Measurements from ENCODE around the gene MIS18BP1.
A peak's percentile ranks its signal among the peaks of the same experiment; 100 is the strongest.
"Not testable (repeated sequence)": the region's sequence is repeated elsewhere in the genome, so short reads cannot be mapped to it uniquely, and the experiment has no call there.

Gene MIS18BP1

DNA sequence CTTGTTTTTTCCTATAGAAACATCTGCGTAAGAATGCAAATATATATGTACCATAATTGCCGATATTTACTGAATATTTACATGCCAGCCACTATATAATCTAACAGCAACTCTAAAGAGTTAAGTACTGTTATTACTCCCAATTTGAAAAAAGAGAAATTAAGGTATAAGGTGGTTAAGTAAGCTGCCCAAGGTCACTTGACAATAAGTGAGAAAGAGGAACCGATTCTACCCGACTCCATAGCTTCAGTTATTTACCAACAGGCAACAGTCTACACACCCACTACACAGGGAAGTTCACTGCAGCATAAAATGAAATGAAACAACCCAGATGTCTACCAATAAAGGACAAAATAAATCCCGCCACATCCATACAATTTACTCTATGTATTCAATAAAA is 1.1 kb downstream of the MIS18BP1 start:
- peak in 1 of 42 donors; percentile 3 for DNase-seq
- intact Hi-C loops (cut with DNase I) = loop anchor here (10.0 kb wide), 2 partner anchors 117 to 167 kb away; partner anchors contain the start of genes FANCM, FKBP3 and PRPF39

DNA sequence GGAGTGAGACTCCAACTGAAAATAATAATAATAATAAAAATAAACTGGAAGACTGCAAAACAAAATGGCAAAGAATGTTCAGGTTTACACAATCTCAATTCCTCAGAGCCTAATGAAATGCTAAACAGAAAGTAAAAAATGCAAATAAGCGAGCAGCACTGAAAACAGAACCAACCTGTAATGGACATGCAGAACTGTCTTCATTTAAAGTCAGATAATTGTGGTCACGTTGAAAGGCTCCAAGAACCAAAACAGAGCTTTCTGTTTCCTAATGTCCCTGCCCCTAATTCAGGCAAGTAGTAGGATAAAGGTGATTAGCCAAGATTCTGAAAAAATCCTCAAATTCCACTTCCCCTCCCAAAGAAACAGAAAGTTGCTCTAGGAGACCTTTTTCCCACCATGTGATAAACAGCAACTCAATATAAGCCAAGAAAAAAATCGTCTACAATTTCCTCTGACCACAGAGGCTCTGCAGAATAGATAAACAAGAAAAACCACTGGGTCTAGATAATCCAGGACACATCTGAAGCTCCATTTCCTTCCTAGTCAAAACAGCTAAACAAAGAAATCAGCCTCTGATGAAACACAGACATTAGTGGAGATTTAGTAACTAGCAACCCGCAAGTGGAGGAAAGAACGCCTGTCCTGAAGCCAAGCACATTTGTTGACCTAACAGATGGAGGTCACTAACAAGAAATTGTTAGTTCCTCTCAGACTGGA is 3.0 kb downstream of the MIS18BP1 start:
- DNase-seq = peak in 2 of 42 donors; percentile 6 to 8
- intact Hi-C loops (cut with DNase I) = loop anchor here (10.0 kb wide), 2 partner anchors 115 to 165 kb away; partner anchors contain the start of genes FANCM, FKBP3 and PRPF39

GRCh38 chr14:45247427-45247826 is 5.6 kb downstream of the MIS18BP1 start:
- intact Hi-C loops (cut with DNase I) = no loop called here
- no peak for DNase-seq

DNA sequence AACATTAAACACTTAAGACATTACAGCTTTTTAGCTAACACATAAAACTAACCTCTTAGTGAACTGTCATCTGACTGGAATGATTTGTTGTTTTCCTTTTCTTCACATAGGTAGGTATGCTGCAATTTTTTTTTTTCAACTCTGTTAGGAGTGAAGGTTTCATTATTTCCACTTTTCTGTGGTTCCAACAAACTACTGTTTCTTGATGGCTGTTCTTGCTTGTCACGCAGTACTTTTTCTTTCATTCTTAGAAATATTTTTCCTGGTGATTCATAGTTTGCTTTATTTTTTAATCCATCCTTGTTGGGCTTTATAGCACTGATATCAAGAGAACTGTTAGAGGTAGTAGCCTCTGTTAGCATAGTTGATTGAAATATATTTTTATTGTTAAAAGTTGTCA is 6.3 kb downstream of the MIS18BP1 start:
- intact Hi-C loops (cut with DNase I) = no loop called here

DNA sequence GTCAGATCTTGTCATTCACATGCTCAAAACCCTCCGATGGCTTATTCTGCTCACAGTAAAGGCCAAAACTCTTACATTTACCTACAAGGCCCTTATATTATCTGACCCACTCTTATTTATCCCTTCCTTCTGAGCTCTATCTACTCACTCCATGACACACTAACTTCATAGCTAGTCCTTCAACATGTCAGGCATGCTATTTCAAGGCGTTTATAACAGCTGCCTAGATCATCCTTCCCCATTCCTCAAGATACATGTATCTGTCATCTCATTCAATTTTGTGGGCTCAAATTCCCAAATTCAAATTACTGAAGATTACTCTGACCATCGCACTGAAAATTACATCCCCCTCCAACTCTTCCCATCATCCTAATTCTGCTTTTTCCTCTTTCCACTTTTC is 6.9 kb downstream of the MIS18BP1 start:
- no peak for DNase-seq
- intact Hi-C loops (cut with DNase I) = no loop called here

More for the DNA sequence above, 6.3 kb downstream of the MIS18BP1 start:
- no peak for DNase-seq

DNA sequence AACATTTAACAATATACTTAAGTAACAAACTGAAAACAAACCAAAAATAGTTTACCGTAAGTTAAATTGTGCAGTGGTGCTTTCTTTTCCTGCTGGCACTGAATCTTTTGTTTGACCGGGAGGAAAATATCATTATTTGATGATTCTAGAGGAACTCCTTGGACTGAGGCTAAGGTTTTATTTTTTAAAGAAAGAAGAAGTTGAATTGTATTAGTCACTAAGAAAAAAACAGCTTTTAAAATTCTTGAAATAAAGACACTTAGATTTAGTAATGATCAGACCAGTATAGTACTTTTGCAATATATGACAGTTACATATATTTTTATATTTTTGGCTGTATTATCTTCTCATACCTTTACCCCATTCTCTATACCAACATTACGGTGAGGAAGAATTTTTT is 10.3 kb downstream of the MIS18BP1 start:
- DNase-seq = no peak
- intact Hi-C loops (cut with DNase I) = no loop called here

DNA sequence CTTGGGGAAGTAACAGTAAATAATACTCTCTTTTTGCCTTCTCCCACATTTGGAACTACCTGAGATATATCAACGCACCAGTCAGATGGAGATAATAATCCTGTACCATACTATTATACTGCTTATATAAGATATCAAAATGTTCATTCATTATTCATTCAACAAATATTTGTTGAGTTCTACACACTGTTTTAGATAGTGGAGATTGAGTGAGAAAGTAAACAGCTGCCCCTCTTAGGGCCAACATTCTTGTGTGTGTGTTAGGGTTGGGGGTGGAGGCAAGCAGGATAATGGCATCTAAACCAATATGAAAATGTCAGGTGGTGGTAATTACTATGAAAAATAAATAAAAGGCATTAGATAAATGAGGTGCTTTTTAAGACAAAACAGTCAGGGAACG is 14.0 kb downstream of the MIS18BP1 start:
- DNase-seq = no peak

GRCh38 chr14:45227566-45227965 is 25.4 kb downstream of the MIS18BP1 start:
- no peak for DNase-seq
- intact Hi-C loops (cut with DNase I) = no loop called here

More for the DNA sequence above, 14.0 kb downstream of the MIS18BP1 start:
- intact Hi-C loops (cut with DNase I) = no loop called here

GRCh38 chr14:45222485-45223262 is 30.3 kb downstream of the MIS18BP1 start:
- intact Hi-C loops (cut with DNase I) = no loop called here
- no peak for DNase-seq

- intact Hi-C loops (cut with DNase I); DNase-seq: not testable (repeated sequence)
Measured at GRCh38 chr14:45214341-45214740, 38.7 kb downstream of the MIS18BP1 start.

- intact Hi-C loops (cut with DNase I); DNase-seq: not testable (repeated sequence)
Measured at GRCh38 chr14:45213716-45214115, 39.3 kb downstream of the MIS18BP1 start.

GRCh38 chr14:45212231-45212630 is 40.8 kb downstream of the MIS18BP1 start:
- intact Hi-C loops (cut with DNase I) = no loop called here
- no peak for DNase-seq

DNA sequence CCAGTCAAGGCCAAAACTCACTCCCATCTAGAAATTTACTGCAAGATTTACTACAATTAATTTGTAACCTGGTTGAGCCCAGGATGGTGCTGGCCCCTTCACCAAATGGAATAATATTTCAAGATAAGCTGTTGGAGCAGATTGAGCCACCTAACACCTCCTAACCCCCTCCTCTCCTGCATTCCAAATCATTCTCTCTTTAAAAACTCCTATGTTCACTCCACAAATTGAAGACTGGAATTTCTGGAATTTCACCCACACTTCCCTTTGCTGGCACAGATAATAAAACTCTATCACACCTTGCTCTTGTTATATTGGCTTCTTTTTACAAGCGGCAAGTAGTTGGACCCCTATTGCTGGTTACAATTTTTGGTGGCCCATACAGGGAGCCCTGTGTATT is 41.7 kb downstream of the MIS18BP1 start:
- intact Hi-C loops (cut with DNase I) = no loop called here
- DNase-seq = no peak

DNA sequence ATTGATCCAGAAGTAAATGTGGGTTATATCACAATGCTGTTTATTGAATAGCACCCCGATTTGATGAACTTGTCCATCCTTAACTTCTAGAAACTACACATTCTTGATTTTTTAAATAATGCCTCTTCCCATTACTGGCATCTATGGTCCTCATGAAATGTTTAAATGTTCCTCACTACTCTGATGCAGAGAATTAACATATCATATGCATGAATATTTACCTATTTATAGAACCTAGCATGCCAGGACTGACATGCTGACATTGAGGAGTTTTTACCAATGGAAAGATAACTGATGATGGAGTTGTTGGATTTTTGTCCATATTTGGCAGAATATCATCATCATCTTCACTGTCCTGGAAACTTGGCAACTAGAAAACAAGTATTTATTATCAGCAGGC is 42.8 kb downstream of the MIS18BP1 start:
- DNase-seq = no peak
- intact Hi-C loops (cut with DNase I) = no loop called here

GRCh38 chr14:45204241-45204640 is 48.8 kb downstream of the MIS18BP1 start:
- DNase-seq = no peak
- intact Hi-C loops (cut with DNase I) = no loop called here

DNA sequence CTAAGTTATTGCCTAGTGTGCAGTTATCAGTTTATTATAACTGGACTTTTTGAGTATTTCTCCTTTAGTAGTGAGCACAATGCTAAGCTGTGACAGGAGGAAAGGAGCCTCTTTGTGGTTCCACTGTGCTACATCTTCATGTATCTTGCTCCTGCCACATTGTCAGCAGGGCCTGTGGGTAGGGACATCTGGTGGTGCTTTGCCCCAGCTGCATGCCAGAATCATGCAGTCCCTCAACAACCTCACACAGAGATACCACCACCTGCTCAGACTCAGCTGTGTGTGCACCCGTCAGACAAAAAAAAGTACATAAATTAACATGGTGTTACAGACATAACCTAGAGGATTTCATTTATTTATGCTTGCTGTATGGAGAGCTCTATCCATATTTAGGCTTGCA is 51.1 kb downstream of the MIS18BP1 start:
- intact Hi-C loops (cut with DNase I) = no loop called here
- peak in 2 of 42 donors; percentile 3 to 7 for DNase-seq

DNA sequence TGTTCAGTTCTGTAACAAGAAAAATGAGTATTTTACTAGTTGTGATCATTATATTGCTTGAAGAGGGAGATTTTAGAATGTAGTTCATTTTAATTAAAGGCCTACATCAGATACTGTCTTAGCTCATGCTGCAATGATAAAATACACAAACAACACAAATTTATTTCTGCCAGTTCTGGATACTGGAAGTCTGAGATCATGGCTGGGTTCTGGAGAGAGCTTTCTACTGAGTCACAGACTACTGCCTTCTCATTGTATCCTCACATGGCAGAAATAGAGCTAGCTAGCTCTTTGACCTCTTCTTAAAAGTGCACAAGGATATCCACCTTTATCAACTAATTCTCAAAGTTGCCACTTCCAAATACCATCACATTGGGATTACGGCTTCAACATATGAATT is 53.8 kb downstream of the MIS18BP1 start:
- intact Hi-C loops (cut with DNase I) = no loop called here
- no peak for DNase-seq

GRCh38 chr14:45198551-45198950 is 54.5 kb downstream of the MIS18BP1 start:
- intact Hi-C loops (cut with DNase I) = no loop called here

DNA sequence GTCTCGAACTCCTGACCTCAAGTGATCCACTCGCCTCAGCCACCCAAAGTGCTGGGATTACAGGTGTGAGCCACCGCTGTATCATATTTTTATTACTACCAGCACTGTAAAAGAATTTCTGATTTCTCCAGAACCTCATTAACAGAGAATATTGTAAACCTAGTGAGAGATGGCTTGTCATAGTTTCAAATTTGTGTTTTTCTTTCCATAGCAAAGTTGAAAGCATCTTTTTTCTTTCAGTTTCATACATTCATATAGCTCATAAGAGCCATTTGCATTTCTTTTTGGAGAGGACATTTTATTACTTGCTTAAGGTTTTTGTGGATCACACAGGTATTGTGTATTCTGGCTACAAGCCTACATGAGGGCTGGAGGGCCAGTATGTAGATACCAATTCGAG is 58.0 kb downstream of the MIS18BP1 start:
- intact Hi-C loops (cut with DNase I) = no loop called here
- DNase-seq = no peak

More at GRCh38 chr14:45198551-45198950, 54.5 kb downstream of the MIS18BP1 start:
- no peak for DNase-seq

DNA sequence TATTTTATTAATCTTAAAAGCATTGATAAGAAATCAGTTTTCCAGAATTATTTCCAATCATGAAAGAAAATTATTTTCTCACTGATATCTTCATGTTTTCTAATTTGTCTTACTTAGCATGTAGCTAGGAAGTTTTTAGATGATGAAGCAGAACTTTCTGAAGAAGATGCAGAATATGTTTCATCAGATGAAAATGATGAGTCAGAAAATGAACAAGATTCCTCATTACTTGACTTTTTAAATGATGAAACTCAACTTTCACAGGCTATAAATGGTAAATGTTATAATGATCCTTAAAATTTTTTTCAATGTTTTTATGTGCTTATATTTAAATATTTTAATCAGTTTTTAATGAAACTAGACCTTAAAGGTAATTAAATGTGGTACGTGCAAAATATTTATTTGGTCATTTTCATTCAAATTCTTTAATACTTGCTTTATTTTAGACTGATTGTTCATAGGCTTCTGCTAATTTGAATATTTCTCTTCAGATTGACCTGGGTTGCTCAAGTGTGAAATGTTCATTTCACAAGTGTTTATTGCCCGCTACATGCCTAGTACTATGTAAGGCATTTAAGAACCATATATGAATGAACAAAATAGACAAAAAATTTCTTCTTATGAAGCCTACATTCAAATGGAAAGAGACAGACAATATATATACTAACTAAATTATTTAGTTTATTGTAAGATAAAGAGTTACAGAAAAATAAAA is 67.7 kb downstream of the MIS18BP1 start:
- DNase-seq = no peak

More for the DNA sequence above, 67.7 kb downstream of the MIS18BP1 start:
- intact Hi-C loops (cut with DNase I) = no loop called here

Data from head of caudate nucleus (tissue), 42 donors.